ENCODE results near the gene KTN1. TPM values are rescaled to one million over a fixed set of nuclear protein-coding genes. Genes with fewer than 3 reads are reported as not detected.

The KTN1 gene
- polyA plus RNA-seq, 1 donor from 2014 or later = 95.0 TPM

DNA sequence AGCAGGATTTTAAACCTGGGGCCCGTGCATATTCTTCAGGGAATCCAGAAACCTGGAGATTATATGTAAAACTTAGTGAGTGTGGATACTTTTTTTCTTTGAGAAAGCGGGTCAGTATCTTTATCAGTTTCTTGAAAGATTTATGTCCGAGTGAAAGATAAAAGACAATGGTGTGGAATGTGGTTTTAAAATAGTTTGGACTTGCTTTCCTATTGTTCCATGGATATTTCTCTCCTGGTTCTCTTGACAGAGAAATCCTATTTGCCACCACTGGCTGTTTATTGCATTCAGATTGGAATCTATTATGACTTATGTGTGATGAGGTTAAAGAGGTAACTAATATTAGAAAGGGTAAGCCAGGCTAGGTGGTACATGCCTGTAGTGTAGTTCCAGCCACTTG is 27.4 kb downstream of the KTN1 start:
- Histone ChIP-seq H3F3A (ENCODE audit: insufficient read depth, low read length, poor library complexity, severe bottlenecking) (no peaks in the 10 kb centered on the region), H4K20me1 (ENCODE audit: insufficient read depth) (no peaks in the 10 kb centered on the region), H2AFZ (ENCODE audit: low read depth, low read length) (no peak overlapping the region), H3K4me3 (ENCODE audit: low read length) (no peak overlapping the region), H3K9ac (ENCODE audit: low read length) (no peak overlapping the region), H3K4me2 (ENCODE audit: low read length) (no peak overlapping the region), H3K27me3 (ENCODE audit: insufficient read depth, low read depth, low read length) (no peaks in the 10 kb centered on the region), H3K9me3 (ENCODE audit: low read length) (no peaks in the 10 kb centered on the region), H3K27ac (ENCODE audit: low read length) (no peak overlapping the region), H3K9me2 (ENCODE audit: insufficient read depth, low read length) (no peaks in the 10 kb centered on the region), H3K79me2 (replicated peaks; ENCODE audit: insufficient read depth, low read length) (peaks cover 32% of the 10 kb centered on the region), H3K36me3 (ENCODE audit: insufficient read depth, low read length) (no peaks in the 10 kb centered on the region)
- no peak for TF ChIP-seq EZH2 (IDR thresholded peaks at IDR 0.05; ENCODE audit: borderline replicate concordance, insufficient read depth, low read length, poor library complexity, severe bottlenecking)
- no peak for TF ChIP-seq RAD21 (conservative IDR thresholded peaks at IDR 0.05)
- no peak for TF ChIP-seq TAF1 (IDR thresholded peaks at IDR 0.05; ENCODE audit: low read depth)
- no peak for TF ChIP-seq MXI1 (conservative IDR thresholded peaks at IDR 0.05; ENCODE audit: poor library complexity, severe bottlenecking)

DNA sequence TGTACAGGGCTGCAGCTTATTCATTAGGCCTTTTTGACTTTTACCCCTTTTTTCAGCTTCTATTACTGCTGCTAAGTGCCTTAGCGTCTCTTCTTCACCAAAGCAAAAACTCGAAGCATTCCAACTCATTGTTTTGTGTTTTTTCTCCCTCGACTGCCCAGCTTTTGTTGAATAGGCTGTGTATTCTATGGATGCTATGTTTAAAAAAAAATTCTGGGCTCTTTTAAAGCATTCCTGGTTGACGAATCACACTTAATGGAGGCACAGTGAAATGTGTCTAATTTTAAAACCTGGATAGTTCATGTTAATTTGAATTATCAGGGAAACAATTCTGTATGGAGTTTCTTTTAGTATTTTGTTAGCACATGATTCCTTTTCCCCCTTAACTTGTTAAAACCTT is 29.7 kb downstream of the KTN1 start:
- no peak overlapping the region for H2AFZ ChIP-seq (ENCODE audit: low read depth, low read length)
- no peak overlapping the region for H3K9ac ChIP-seq (ENCODE audit: low read length)
- H3K79me2 ChIP-seq (replicated peaks; ENCODE audit: insufficient read depth, low read length) = peaks cover 24% of the 10 kb centered on the region
- no peaks in the 10 kb centered on the region for H3K9me3 ChIP-seq (ENCODE audit: low read length)
- TF ChIP-seq SMC3 (conservative IDR thresholded peaks at IDR 0.05; ENCODE audit: poor library complexity) = no peak
- H3K4me2 ChIP-seq (ENCODE audit: low read length) = no peak overlapping the region
- no peak overlapping the region for H3K4me3 ChIP-seq (ENCODE audit: low read length)
- no peaks in the 10 kb centered on the region for H3K27me3 ChIP-seq (ENCODE audit: insufficient read depth, low read depth, low read length)
- H3K36me3 ChIP-seq (ENCODE audit: insufficient read depth, low read length) = no peaks in the 10 kb centered on the region
- H3K9me2 ChIP-seq (ENCODE audit: insufficient read depth, low read length) = no peaks in the 10 kb centered on the region
- no peaks in the 10 kb centered on the region for H3F3A ChIP-seq (ENCODE audit: insufficient read depth, low read length, poor library complexity, severe bottlenecking)
- H4K20me1 ChIP-seq (ENCODE audit: insufficient read depth) = no peaks in the 10 kb centered on the region
- H3K27ac ChIP-seq (ENCODE audit: low read length) = no peak overlapping the region

DNA sequence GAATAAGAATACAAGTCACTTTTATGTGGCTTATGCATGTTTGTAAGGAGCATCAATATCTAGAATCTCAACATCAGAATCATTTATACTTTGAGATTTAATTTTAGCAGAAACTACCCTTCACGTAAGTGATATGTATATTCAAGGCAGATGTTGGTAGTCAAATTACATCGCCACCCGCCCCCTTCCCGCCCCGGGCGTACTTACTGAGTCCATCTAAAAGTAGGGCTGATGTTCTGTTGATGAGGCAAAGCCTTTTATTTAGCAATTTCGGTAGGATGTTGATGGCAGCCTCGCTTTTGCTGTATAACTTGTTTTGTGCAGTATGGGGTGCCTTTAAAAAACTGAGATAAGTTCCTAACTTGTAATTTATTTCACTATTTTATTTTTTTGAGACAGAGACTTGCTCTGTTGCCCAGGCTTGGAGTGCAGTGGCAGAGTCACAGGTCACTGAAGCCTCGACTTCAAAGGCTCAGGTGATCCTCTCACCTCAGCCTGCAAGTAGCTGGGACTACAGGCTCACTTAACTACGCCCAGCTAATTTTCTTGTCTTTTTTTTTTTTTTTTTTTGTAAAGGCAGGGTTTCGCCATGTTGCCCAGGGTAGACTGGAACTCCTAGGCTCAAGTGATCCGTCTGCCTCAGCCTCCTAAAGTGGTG is 30.8 kb downstream of the KTN1 start:
- Histone ChIP-seq H3K27me3 (ENCODE audit: insufficient read depth, low read depth, low read length) (no peaks in the 10 kb centered on the region), H4K20me1 (ENCODE audit: insufficient read depth) (no peaks in the 10 kb centered on the region), H3K36me3 (ENCODE audit: insufficient read depth, low read length) (no peaks in the 10 kb centered on the region), H3K9ac (ENCODE audit: low read length) (no peak overlapping the region), H2AFZ (ENCODE audit: low read depth, low read length) (no peak overlapping the region), H3K4me3 (ENCODE audit: low read length) (no peak overlapping the region), H3K27ac (ENCODE audit: low read length) (no peak overlapping the region), H3K9me3 (ENCODE audit: low read length) (no peaks in the 10 kb centered on the region), H3F3A (ENCODE audit: insufficient read depth, low read length, poor library complexity, severe bottlenecking) (no peaks in the 10 kb centered on the region), H3K9me2 (ENCODE audit: insufficient read depth, low read length) (no peaks in the 10 kb centered on the region), H3K79me2 (replicated peaks; ENCODE audit: insufficient read depth, low read length) (peaks cover 24% of the 10 kb centered on the region), H3K4me2 (ENCODE audit: low read length) (no peak overlapping the region)
- TF ChIP-seq, protein P1, sequence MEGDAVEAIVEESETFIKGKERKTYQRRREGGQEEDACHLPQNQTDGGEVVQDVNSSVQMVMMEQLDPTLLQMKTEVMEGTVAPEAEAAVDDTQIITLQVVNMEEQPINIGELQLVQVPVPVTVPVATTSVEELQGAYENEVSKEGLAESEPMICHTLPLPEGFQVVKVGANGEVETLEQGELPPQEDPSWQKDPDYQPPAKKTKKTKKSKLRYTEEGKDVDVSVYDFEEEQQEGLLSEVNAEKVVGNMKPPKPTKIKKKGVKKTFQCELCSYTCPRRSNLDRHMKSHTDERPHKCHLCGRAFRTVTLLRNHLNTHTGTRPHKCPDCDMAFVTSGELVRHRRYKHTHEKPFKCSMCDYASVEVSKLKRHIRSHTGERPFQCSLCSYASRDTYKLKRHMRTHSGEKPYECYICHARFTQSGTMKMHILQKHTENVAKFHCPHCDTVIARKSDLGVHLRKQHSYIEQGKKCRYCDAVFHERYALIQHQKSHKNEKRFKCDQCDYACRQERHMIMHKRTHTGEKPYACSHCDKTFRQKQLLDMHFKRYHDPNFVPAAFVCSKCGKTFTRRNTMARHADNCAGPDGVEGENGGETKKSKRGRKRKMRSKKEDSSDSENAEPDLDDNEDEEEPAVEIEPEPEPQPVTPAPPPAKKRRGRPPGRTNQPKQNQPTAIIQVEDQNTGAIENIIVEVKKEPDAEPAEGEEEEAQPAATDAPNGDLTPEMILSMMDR (IDR thresholded peaks at IDR 0.05; ENCODE audit: poor library complexity, severe bottlenecking) = no peak
- TF ChIP-seq EZH2 (IDR thresholded peaks at IDR 0.05; ENCODE audit: borderline replicate concordance, insufficient read depth, low read length, poor library complexity, severe bottlenecking) (no peak), EP300 (conservative IDR thresholded peaks at IDR 0.05; ENCODE audit: poor library complexity, severe bottlenecking) (no peak), SMC3 (conservative IDR thresholded peaks at IDR 0.05; ENCODE audit: poor library complexity) (no peak), RAD21 (conservative IDR thresholded peaks at IDR 0.05) (no peak), POLR2AphosphoS5 (IDR thresholded peaks at IDR 0.05) (no peak), TAF1 (IDR thresholded peaks at IDR 0.05; ENCODE audit: low read depth) (no peak), MXI1 (conservative IDR thresholded peaks at IDR 0.05; ENCODE audit: poor library complexity, severe bottlenecking) (no peak)
- TF ChIP-seq, protein P2, sequence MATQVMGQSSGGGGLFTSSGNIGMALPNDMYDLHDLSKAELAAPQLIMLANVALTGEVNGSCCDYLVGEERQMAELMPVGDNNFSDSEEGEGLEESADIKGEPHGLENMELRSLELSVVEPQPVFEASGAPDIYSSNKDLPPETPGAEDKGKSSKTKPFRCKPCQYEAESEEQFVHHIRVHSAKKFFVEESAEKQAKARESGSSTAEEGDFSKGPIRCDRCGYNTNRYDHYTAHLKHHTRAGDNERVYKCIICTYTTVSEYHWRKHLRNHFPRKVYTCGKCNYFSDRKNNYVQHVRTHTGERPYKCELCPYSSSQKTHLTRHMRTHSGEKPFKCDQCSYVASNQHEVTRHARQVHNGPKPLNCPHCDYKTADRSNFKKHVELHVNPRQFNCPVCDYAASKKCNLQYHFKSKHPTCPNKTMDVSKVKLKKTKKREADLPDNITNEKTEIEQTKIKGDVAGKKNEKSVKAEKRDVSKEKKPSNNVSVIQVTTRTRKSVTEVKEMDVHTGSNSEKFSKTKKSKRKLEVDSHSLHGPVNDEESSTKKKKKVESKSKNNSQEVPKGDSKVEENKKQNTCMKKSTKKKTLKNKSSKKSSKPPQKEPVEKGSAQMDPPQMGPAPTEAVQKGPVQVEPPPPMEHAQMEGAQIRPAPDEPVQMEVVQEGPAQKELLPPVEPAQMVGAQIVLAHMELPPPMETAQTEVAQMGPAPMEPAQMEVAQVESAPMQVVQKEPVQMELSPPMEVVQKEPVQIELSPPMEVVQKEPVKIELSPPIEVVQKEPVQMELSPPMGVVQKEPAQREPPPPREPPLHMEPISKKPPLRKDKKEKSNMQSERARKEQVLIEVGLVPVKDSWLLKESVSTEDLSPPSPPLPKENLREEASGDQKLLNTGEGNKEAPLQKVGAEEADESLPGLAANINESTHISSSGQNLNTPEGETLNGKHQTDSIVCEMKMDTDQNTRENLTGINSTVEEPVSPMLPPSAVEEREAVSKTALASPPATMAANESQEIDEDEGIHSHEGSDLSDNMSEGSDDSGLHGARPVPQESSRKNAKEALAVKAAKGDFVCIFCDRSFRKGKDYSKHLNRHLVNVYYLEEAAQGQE (IDR thresholded peaks at IDR 0.05; ENCODE audit: borderline replicate concordance) = no peak

All from neural cell (in vitro differentiated cells).